HG02981 (cell line): Measurements from ENCODE around the gene PRND.
"Not testable (repeated sequence)": the region's sequence is repeated elsewhere in the genome, so short reads cannot be mapped to it uniquely, and the experiment has no call there.

ENCODE experiments used
- ATAC-seq: cut with Tn5 transposase; IDR thresholded peaks from one replicate; pipeline ENCODE4 v1.9.1; 2021; ENCODE audit warnings: mild to moderate bottlenecking, moderate library complexity; ENCODE audit not compliant: unreplicated experiment

Gene PRND, protein sequence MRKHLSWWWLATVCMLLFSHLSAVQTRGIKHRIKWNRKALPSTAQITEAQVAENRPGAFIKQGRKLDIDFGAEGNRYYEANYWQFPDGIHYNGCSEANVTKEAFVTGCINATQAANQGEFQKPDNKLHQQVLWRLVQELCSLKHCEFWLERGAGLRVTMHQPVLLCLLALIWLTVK

DNA sequence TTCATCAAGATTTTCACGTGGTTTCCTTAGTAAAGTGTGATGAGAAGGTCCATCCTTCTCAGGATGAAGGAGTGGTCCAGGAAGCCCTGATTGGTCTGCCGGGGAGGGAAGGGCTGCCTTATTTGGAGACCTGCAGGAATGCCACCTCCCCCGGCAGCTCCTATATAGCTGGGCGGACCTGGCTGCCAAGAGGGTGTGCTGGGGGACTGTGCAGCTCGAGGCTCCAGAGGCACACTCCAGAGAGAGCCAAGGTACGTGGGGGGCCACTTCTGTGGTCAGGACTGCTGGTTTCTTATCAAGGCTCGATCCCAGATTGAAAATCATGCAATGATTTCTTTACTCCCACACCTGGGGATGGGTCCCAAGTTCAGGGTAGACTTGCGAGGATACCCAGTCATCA, at the start of gene PRND:
Gene PRND, plus strand, starts transcription at position 191 of the 400 bp plus-strand sequence. CDS start 2,643 bp downstream, outside the sequence.
- no peak for ATAC-seq

DNA sequence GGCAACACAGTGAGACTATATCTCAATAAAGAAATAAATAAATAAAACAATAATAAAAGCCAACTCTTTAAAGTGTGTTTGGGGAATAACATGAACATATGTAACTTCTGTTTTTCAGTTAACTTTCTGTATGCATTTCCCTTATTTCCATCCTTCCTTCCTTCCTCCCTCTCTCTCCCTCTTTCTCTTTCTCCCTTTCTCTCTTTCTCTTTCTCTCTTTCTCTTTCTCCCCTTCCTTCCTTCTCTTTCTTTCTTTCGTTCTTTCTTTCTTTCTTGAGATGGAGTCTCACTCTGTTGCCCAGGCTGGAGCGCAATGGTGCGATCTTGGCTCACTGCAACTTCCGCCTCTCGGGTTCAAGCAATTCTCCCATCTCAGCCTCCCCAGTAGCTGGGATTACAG, 48.8 kb upstream of the PRND start:
- no peak for ATAC-seq

DNA sequence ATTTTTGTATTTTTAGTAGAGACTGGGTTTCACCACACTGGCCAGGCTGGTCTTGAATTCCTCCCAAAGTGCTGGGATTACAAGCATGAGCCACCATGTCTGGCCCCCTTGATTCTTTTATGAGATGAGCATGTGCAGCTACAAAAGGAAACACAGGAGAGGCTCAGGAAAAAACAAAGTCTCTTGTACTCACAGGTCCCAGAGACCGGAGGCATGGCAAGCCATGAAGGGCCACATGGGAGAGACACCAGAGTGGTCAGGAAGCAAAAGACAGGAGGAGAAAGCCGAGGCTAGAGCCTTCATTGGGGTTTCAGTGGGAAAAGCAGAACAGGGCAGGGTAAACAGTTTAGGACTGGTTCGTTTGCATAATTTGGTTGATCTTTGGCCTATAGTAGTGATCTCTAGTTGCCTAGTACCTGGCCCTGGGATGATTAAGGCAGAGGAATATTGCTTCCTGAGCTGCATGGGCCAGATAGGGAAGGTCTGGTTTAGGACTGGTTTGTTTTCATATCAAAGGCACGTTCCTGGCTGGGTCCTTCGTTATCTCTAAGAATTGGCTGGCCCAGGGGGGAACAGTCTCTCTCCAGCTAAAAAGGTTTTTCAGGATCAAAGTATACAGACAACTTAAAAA, 48.2 kb upstream of the PRND start:
- ATAC-seq, result no peak

DNA sequence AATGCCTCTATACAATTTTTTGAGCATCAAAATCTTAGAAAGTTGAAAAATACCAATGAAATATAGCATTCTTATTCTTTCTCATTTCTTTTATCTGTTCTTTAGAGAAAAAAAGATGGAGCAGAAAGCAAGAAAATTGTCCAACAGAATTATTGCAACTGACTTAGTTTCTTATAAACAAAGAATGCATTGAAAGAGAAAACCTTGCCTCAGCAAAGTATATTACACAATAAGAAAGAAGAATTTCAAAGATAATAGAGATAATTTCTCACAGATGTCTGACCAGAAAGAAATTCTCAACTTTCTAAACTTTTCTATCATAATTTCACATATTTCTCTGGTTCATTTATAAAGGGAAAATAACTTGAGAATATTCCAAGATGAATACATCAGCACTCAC, 47.0 kb upstream of the PRND start:
- no peak for ATAC-seq

DNA sequence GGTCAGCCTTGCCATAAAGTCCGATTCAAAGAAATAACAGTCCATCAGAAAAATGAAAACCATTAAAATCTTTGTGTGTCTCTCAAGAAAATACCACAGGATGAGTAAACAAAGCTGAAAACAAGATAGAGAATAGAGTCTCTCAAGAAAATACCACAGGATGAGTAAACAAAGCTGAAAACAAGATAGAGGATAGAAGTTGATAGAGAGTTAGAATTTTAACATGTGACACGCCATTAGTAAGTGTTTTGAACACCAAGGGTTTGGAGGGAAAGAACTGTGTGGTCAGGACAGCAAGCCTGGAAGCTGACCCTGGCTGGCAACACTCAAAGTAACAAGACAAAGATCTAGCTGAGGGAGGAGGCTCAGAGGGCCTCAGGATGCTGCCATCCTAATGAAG, 43.9 kb upstream of the PRND start:
- no peak for ATAC-seq

DNA sequence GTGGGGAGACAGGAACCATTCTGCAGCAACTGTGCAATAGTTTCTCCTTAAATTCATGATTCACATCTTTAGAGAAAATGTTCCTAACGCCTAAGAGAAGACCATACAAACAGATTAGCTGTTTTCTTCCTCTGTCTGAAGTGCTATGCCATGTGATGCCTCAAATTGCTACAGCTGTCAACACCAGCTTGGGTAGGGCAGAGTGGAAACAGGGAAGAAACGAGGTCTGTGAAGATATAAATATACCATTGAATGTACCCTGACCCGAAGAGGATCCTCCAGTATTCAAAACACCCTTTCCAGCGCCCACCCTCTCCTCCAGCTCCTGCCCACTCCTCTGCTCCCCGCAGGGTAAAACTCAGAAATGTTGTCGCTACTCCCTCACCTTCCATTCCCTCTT, 40.3 kb upstream of the PRND start:
- ATAC-seq, result no peak

DNA sequence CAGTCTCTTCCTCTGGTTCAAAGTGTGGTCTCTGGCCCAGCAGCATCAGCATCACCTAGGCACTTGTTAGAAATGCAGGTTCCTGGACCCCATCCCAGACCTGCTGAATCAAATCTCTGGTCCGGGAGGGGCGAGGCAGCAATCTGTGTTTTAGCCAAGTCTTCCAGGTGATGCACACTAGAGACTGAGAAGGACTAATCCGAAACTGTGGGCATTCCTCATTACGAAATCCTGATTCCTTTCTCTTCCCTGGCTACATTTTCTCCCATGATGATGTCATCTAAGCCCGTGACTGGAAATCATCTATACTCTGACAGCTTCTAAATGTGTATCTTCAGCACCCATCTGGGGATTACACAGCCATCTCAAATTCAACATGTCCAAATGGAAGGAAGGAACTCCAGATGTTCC, 39.7 kb upstream of the PRND start:
- ATAC-seq, result no peak

DNA sequence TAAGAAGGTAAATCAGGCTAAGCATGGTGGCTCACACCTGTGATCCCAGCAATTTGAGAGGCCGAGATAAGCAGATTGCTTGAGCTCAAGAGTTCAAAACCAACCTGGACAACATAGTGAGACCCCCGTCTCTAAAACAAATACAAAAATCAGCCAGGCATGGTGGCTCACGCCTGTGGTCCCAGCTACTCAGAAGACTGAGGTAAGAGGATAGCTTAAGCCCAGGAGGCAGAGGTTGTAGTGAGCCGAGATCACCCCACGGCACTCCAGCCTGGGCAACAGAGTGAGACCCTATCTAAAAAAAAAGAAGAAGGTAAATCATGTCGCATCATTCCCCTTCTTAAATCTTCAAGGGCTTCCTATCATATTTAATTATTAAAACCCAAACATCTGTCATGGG, 39.0 kb upstream of the PRND start:
- ATAC-seq, result no peak

DNA sequence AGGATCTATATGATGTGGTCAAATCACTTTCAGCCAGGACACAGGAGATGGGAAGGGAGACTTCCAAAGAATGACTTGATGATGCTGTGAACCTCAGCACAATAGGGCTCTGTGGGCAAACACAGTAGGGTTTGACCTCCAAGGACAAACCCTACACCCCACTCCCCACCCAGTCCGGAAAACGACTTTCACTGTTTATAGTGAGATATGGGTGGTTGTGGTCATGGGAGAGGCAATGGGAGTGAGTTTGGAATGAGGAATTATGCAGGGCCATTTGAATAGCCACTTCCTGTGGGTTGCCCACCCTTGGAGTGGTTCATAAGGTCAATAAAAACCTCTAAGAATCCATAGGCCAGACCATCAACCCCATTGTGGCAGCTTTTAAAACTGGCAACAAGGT, 38.4 kb upstream of the PRND start:
- no peak for ATAC-seq

DNA sequence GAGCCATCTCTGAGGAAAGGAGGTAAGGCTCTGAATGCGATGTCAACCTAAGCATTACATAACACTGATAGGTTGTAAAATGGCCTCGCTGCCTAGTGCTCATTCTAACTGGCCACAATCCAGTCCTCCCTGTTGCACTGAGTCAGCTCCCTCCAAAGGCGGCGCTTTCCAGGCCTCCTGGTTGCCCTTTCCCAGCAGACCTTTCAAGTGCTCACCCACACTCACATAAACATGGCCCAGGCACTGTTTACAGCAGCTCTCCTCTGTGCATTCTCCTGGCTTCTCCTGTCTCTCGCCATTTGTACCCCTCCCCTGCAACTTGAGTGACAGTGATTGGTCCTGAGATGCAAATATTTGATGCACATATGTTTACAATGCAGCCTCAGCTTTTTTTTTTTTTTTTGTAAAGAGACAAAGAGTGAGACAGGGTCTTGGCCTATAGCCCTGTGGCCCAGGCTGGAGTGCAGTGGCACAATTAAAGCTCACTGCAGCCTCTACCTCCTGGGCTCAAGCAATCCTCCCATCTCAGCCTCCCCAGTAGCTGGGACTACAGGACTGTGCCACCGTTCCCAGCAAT, 36.8 kb upstream of the PRND start:
- no peak for ATAC-seq

DNA sequence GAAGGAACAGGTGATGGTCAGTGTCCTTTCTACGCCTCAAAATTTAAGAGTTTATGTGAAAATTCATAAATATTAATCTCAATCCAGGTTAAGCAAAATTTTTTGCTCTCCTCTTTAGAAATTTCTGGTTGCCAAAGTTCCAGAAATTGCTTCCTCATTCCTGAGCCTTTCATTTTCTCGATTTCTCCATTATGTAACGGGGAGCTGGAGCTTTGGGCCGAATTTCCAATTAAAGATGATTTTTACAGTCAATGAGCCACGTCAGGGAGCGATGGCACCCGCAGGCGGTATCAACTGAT, 35.8 kb upstream of the PRND start:
- ATAC-seq, result no peak

DNA sequence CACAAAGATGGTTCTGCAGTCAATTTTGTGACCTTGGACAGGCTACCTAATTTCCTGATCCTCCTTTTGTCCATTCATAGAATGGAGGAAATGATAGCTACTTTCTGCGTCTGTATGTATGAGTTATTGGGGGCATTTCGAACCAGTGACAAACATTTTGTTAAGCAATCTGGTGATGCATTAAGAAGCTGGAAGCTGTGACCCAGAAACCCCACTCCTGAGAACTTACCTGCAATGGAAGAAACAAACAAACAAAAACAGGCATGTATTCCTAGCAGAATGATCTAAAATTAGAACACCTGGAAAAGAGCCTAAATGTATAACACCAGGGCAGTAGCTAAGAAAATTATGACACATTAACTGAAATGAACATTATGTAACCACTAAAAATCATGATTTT, 33.4 kb upstream of the PRND start:
- ATAC-seq, result no peak

DNA sequence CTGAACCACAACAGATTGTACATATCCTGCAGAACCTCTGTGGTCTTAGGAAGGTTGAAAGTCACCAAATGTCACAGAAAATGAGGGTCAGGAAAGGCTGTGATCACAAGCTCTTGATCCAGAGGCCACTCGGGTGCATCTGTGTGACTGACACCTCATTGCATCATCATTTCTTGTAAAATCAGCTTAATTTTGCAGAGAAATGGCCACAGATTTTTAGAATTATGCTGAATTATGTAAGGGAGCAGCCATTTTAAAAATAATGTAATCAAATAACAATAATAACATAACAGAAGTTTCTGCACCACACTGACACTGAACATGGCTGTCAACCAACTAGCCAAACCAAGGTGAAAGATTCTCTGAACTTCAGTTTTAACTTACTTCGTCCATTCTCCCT, 32.5 kb upstream of the PRND start:
- no peak for ATAC-seq

DNA sequence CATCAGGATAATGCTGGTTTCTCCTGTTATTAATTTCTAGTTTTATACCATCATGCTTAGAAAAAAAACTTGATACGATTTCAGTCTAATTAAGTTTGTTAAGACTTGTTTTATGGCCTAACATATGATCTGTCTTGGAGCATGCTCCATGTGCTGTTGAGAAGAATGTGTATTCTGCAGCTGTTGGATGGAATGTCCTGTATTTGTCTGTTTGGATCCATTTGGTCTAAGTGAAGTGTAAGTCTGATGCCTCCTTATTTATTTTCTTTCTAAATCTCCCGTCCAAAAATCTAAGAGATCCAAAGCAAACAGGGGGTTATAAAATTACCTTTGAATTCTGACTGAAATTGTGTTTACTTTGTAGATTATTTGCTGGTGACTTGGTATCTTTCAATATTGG, 30.0 kb upstream of the PRND start:
- no peak for ATAC-seq

DNA sequence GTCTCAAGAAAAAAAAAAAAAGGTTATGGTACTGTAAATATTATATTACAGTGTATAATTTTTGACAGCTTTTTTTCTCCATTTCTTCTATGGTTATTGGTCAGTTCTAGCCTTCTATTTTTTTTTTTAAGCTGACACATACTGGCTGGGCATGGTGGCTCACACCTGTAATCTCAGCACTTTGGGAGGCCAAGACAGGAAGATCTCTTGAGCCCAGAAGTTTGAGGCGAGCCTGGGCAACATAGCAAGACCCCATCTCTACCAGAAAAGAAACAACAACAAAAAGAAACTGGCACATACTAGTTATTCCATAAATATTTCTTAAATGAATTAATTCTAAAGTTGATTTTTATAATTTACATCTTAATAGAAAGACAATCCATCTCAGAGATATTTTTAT, 27.6 kb upstream of the PRND start:
- no peak for ATAC-seq

DNA sequence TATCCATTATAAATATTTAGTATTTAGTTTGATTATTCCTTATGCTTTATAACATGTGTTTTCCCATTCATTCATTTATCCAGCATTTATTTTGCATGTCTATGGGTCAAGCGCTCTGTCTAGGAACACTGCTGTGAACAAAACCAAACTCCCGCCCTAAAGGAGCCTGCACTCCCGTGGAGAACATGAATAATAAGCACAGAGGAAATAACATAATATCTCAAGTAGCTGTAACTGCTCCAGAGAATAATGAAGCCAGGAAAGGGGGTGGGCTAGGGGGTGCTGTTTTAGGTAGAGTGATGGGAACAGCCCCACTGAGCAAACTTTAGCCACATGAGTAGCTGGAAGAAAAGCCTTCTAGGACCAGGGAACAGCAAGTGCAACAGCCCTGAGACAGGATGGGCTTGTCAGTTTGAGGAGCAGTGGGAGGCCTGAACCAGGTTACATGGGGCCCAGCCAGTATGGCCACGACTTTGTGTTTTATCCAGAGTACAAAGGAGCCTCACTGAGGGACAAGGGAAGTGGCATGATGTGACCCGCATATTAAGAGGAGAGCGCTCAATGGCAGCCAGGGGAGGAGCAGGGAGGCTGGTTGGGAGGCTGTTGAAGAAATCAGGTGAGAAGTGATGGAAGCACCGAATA, 24.4 kb upstream of the PRND start:
- no peak for ATAC-seq

DNA sequence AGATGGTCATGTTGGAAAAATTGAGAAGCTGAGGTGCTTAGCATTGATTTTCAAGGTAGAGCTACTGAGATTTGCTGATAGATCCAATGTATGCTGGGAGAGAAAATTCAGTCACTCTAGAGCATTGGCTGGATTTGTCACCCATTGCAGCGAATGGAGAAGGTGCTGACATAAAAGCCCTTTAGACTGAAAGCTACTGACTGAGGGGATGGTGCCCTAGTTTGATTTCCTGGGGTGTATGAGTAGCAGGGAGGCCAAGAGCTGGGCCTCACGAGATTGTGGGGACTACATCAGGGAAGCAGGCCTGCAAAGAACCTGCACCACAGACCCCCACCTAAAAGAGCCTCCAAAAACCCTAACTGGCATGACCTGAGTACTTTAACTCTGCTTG, 23.9 kb upstream of the PRND start:
- no peak for ATAC-seq

DNA sequence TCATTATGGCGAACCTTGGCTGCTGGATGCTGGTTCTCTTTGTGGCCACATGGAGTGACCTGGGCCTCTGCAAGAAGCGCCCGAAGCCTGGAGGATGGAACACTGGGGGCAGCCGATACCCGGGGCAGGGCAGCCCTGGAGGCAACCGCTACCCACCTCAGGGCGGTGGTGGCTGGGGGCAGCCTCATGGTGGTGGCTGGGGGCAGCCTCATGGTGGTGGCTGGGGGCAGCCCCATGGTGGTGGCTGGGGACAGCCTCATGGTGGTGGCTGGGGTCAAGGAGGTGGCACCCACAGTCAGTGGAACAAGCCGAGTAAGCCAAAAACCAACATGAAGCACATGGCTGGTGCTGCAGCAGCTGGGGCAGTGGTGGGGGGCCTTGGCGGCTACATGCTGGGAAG, 22.5 kb upstream of the PRND start:
- ATAC-seq, result no peak

DNA sequence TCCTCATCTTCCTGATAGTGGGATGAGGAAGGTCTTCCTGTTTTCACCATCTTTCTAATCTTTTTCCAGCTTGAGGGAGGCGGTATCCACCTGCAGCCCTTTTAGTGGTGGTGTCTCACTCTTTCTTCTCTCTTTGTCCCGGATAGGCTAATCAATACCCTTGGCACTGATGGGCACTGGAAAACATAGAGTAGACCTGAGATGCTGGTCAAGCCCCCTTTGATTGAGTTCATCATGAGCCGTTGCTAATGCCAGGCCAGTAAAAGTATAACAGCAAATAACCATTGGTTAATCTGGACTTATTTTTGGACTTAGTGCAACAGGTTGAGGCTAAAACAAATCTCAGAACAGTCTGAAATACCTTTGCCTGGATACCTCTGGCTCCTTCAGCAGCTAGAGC, 21.8 kb upstream of the PRND start:
- no peak for ATAC-seq

DNA sequence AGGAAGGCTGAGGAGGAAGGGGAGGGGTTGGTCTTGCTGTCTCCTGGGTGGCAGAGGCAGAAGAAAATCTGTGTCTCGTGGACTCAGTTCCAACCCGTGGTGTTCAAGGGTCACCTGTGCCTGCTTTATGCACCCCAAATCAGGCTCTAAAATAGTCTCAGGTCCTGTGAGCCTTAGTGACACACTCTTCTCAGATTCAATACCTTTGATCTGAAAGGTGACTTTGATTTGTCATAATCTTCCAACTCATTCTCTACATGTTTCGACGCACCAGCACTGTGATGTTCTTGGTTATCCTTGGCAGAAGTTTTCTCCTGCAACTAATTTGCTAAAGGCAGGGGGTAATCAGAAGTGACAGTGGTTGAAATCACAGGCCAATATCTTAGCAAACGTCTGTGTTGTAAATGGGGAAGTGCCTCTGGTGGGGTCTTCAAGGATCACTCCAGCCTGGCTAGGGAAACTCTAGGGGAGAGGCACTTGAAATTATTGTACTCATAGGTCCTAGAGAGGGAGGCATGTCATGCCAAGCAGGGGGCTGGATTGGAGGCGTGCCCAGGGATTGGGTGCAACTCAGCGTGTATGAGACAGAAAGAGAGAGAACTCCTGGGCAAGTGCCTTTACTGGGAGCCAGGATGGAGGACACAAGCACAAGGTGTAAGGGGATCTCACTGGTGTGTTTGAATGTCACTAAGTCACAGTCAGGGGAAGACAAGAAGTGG, 19.0 kb upstream of the PRND start:
- ATAC-seq, result no peak

DNA sequence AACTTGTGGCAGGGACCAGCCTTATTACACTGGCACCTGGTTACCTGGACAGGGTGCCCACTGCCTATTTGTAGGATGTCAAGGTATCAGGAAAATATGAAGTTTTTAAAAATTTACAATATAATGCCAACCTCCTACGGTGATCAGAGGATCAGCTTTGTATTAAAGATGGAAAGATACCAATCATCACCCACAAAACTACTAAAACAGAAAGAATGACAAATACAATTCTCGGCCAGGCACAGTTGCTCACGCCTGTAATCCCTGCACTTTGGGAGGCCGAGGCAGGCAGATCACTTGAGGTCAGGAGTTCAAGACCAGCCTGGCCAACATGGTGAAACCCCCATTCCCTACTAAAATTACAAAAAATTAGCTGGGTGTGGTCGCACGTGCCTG, 18.4 kb upstream of the PRND start:
- ATAC-seq, result no peak

DNA sequence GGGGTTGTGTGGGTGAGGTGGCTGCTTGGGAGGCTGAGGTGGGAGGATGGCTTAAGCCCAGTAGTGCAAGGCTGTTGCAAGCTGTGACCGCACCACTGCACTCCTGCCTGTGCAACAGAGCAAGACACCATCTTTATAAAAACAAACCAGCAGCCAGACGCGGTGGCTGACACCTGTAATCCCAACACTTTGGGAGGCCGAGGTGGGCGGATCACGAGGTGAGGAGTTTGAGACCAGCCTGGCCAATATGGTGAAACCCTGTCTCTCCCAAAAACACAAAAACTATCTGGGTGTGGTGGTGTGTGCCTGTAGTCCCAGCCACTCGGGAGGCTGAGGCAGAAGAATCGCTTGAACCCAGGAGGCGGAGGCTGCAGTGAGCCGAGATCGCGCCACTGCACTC, 14.8 kb upstream of the PRND start:
- ATAC-seq, result not testable (repeated sequence)
